Common myeloid progenitor, CD34-positive (primary cell): ENCODE data around the gene METTL25.

Experiments
- CTCF ChIA-PET: fragments of 350-600 bp; sonication (Branson Sonifier 250); formaldehyde crosslinking; loops from one replicate; lab custom pipeline; 2021; ENCODE audit warnings: antibody characterized with exemption; lab: Charles Lee
- POLR2A ChIA-PET: fragments of 350-600 bp; sonication (Branson Sonifier 250); formaldehyde crosslinking; loops from one replicate; lab custom pipeline; 2021; ENCODE audit warnings: antibody characterized with exemption; lab: Charles Lee
- DNase-seq, 3 donors: peaks; one replicate each; pipeline versions ENCODE4 v3.0.0 to v3.0.0-alpha.2; 2013
- H3K27ac ChIP-seq, 2 experiments: 1 replicate in 1 of 2; 2 replicates in 1 of 2; pipeline ENCODE4 v1.7.0; 2013; ENCODE audit warnings: inconsistent platforms in 2 of 2, low read length in 2 of 2, mild to moderate bottlenecking in 2 of 2, low read depth in 1 of 2, moderate library complexity in 1 of 2; ENCODE audit not compliant: severe bottlenecking in 2 of 2, insufficient read depth in 1 of 2, poor library complexity in 1 of 2
- H3K27me3 ChIP-seq, 5 experiments: replicated peaks in 2 of 5; 1 replicate in 3 of 5; 2 replicates in 2 of 5; pipeline versions ENCODE4 v1.6.1 to v1.7.0; 2013; ENCODE audit warnings: low read length in 4 of 5, mild to moderate bottlenecking in 2 of 5, moderate library complexity in 2 of 5, inconsistent platforms in 1 of 5; ENCODE audit not compliant: insufficient read depth in 5 of 5, control insufficient read depth in 4 of 5
- H3K36me3 ChIP-seq, 4 experiments: 1 replicate in 2 of 4; 2 replicates in 2 of 4; pipeline versions ENCODE4 v1.6.1 to v1.7.0; 2013; ENCODE audit warnings: low read length in 3 of 4, control low read depth in 1 of 4, mild to moderate bottlenecking in 1 of 4; ENCODE audit not compliant: control insufficient read depth in 4 of 4, insufficient read depth in 4 of 4
- H3K4me1 ChIP-seq, 4 experiments: 1 replicate in 3 of 4; 2 replicates in 1 of 4; pipeline versions ENCODE4 v1.6.1 to v1.7.1; 2013; ENCODE audit warnings: low read length in 3 of 4, mild to moderate bottlenecking in 3 of 4, control low read depth in 1 of 4, inconsistent platforms in 1 of 4, moderate library complexity in 1 of 4; ENCODE audit not compliant: control insufficient read depth in 4 of 4, insufficient read depth in 4 of 4; ENCODE audit errors: control extremely low read depth in 1 of 4
- H3K4me3 ChIP-seq, 7 experiments: 1 replicate in 4 of 7; 2 replicates in 3 of 7; pipeline versions ENCODE4 v1.5.1 to v1.7.0; 2013; ENCODE audit warnings: mild to moderate bottlenecking in 7 of 7, low read length in 6 of 7, moderate library complexity in 6 of 7, inconsistent platforms in 2 of 7, low read depth in 2 of 7, control low read depth in 1 of 7; ENCODE audit not compliant: insufficient read depth in 4 of 7, control insufficient read depth in 1 of 7; ENCODE audit errors: extremely low read depth in 1 of 7
- H3K9me3 ChIP-seq, 5 experiments: 1 replicate in 4 of 5; 2 replicates in 1 of 5; pipeline versions ENCODE4 v1.6.1 to v1.7.1; 2013; ENCODE audit warnings: low read length in 4 of 5, mild to moderate bottlenecking in 2 of 5, inconsistent platforms in 1 of 5, low read depth in 1 of 5, moderate library complexity in 1 of 5; ENCODE audit not compliant: control insufficient read depth in 4 of 5, insufficient read depth in 2 of 5; ENCODE audit errors: control extremely low read depth in 1 of 5
- WGBS: methylation state at CpG from one replicate; pipeline ENCODE4 v1.1.5; 2013; ENCODE audit not compliant: insufficient coverage; 5-methylcytosine and 5-hydroxymethylcytosine counted together

Gene METTL25

GRCh38 chr12:82436354-82436753 lies 78.0 kb downstream of the METTL25 start:
- H3K4me3 ChIP-seq: no peak overlapping the region
- ChIA-PET POLR2A (no interaction called here), CTCF (no interaction called here)
- no peaks in the 10 kb centered on the region for H3K4me1 ChIP-seq
- no peak for DNase-seq
- H3K27ac ChIP-seq: no peak overlapping the region
- no peaks in the 10 kb centered on the region for H3K27me3 ChIP-seq
- no peaks in the 10 kb centered on the region for H3K9me3 ChIP-seq
- WGBS: no CpG with 5 or more reads among the region's 1 CpG
- H3K36me3 ChIP-seq: peaks cover 0 to 6% (median 2%) of the 10 kb centered on the region in 4 experiments

DNA sequence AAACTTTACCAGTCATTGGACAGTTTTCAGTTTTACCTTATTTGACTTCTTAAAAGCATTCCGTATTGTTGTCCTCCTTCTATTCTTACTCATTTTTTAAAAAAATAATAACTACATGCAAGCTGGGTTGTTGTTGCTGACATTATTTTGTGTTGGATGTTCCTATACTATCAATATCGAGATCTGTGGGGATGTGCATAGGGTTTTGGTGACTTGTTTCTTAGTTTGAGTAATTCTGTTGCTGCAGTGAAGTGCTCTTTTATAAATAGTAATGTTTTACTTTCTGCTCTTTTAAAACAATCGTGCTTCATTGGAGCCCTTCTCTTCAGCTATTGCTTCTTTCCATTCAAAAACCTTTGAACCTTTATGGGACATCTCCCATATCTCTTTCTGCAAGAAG lies 79.4 kb downstream of the METTL25 start:
- CTCF ChIA-PET: no interaction called here
- Histone ChIP-seq H3K27me3 (no peaks in the 10 kb centered on the region), H3K36me3 (peaks cover 0 to 17% (median 4%) of the 10 kb centered on the region in 4 experiments), H3K4me3 (no peak overlapping the region), H3K27ac (no peak overlapping the region), H3K4me1 (no peaks in the 10 kb centered on the region), H3K9me3 (peaks cover 0 to 4% (median 0%) of the 10 kb centered on the region in 5 experiments)
- POLR2A ChIA-PET: no interaction called here
- DNase-seq: no peak
- WGBS: no CpG with 5 or more reads among the region's 3 CpGs

- DNase-seq: no peak
- no CpG with 5 or more reads among the region's 4 CpGs for WGBS
- CTCF ChIA-PET: no interaction called here
- Histone ChIP-seq H3K27ac (no peak overlapping the region), H3K36me3 (peaks cover 0 to 17% (median 4%) of the 10 kb centered on the region in 4 experiments), H3K4me1 (no peaks in the 10 kb centered on the region), H3K9me3 (peaks cover 0 to 4% (median 2%) of the 10 kb centered on the region in 5 experiments), H3K27me3 (no peaks in the 10 kb centered on the region), H3K4me3 (no peak overlapping the region)
- POLR2A ChIA-PET: no interaction called here
Observed at GRCh38 chr12:82438356-82438755, 80.0 kb downstream of the METTL25 start.

DNA sequence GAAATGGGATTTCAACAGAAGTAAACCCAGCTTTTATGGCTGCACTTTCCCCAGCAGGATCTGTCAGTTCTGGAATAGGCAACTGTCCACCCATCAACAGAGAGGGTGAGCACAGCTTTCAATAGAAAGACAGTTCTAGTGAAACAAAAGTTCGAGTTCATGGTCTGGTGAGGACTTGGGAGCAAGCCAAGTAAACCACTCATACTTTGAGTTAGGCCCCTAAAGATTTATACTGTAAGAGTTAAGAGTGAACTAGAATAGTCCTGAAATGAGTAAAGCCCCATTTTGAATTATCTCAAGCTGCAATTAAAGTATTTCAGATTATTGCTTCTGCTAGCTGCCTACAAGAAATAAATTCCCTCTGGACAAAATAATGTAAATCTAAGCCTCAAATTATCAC lies 82.6 kb downstream of the METTL25 start:
- Histone ChIP-seq H3K36me3 (peaks cover 0 to 22% (median 5%) of the 10 kb centered on the region in 4 experiments), H3K4me3 (no peak overlapping the region), H3K27ac (no peak overlapping the region), H3K27me3 (no peaks in the 10 kb centered on the region), H3K4me1 (no peaks in the 10 kb centered on the region), H3K9me3 (peaks cover 0 to 4% (median 2%) of the 10 kb centered on the region in 5 experiments)
- ChIA-PET POLR2A (no interaction called here), CTCF (no interaction called here)
- DNase-seq: no peak
- WGBS: 100% methylated on average over 1 of the region's 1 CpG

GRCh38 chr12:82448911-82449578 lies 90.7 kb downstream of the METTL25 start:
- DNase-seq: no peak
- no peak overlapping the region for H3K4me3 ChIP-seq
- POLR2A ChIA-PET: no interaction called here
- H3K36me3 ChIP-seq: peaks cover 0 to 4% (median 0%) of the 10 kb centered on the region in 4 experiments
- no peaks in the 10 kb centered on the region for H3K27me3 ChIP-seq
- no peaks in the 10 kb centered on the region for H3K4me1 ChIP-seq
- WGBS: no CpG with 5 or more reads among the region's 2 CpGs
- H3K9me3 ChIP-seq: no peaks in the 10 kb centered on the region
- H3K27ac ChIP-seq: no peak overlapping the region
- CTCF ChIA-PET: no interaction called here

DNA sequence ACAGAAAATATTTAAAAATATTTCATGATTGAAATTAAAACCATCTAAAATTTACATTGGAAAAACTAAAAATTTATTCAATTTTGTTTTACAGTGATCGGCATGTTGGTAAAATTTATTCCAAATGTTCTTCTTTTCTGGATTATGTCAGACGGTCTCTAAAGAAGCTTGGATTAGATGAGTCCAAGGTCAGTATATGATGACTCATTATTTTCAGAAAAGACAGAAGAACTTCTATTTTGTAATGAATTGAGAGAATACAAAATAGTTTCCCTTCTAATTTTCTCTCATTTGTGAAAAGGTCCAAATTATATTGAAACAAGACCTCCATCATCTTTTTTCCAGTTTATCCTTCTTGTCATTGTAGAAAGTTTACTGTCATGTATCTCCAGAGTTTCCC lies 98.3 kb downstream of the METTL25 start:
- no peaks in the 10 kb centered on the region for H3K27me3 ChIP-seq
- peaks cover 0 to 3% (median 0%) of the 10 kb centered on the region in 4 experiments for H3K36me3 ChIP-seq
- no peak overlapping the region for H3K27ac ChIP-seq
- no peak overlapping the region for H3K4me3 ChIP-seq
- ChIA-PET POLR2A (no interaction called here), CTCF (no interaction called here)
- H3K4me1 ChIP-seq: no peaks in the 10 kb centered on the region
- DNase-seq: no peak
- H3K9me3 ChIP-seq: no peaks in the 10 kb centered on the region
- WGBS: no CpG with 5 or more reads among the region's 2 CpGs

GRCh38 chr12:82458101-82458500 lies 99.8 kb downstream of the METTL25 start:
- no CpG with 5 or more reads among the region's 1 CpG for WGBS
- no peaks in the 10 kb centered on the region for H3K27me3 ChIP-seq
- H3K4me1 ChIP-seq: no peaks in the 10 kb centered on the region
- CTCF ChIA-PET: no interaction called here
- POLR2A ChIA-PET: no interaction called here
- no peaks in the 10 kb centered on the region for H3K9me3 ChIP-seq
- H3K36me3 ChIP-seq: peaks cover 0 to 3% (median 0%) of the 10 kb centered on the region in 4 experiments
- DNase-seq: no peak
- no peak overlapping the region for H3K27ac ChIP-seq
- H3K4me3 ChIP-seq: no peak overlapping the region
